ENCODE data around the gene ANKRD11.

ANKRD11 gene

GRCh38 chr16:89380681-89381080 is 109.7 kb downstream of the ANKRD11 start:
- TF ChIP-seq CTCF (IDR thresholded peaks at IDR 0.05; ENCODE audit: control extremely low read depth, extremely low read depth, low read depth, missing control alignments), result no peak
- CTCF ChIA-PET, result no interaction called here

GRCh38 chr16:89378947-89379771 is 111.2 kb downstream of the ANKRD11 start:
- no peak for DNase-seq (ENCODE audit: extremely low spot score)
- CTCF ChIA-PET, result interaction anchor here (0.8 to 1.6 kb wide), 6 partner anchors 8 to 42 kb away, joined by 3 to 4 read pairs (median 3); no protein-coding TSS in a partner anchor

More at GRCh38 chr16:89380681-89381080, 109.7 kb downstream of the ANKRD11 start:
- DNase-seq (ENCODE audit: extremely low spot score), result no peak
- POLR2A ChIA-PET, result no interaction called here

GRCh38 chr16:89377453-89377848 is 112.9 kb downstream of the ANKRD11 start:
- ChIA-PET POLR2A (no interaction called here), CTCF (interaction anchor here (1.3 kb wide), 1 partner anchor 16 kb away, joined by 3 read pairs; no protein-coding TSS in a partner anchor)
- no peak for DNase-seq (ENCODE audit: extremely low spot score)
- no peak for TF ChIP-seq CTCF (IDR thresholded peaks at IDR 0.05; ENCODE audit: control extremely low read depth, extremely low read depth, low read depth, missing control alignments)

More at GRCh38 chr16:89378947-89379771, 111.2 kb downstream of the ANKRD11 start:
- POLR2A ChIA-PET, result no interaction called here
- TF ChIP-seq CTCF (IDR thresholded peaks at IDR 0.05; ENCODE audit: control extremely low read depth, extremely low read depth, low read depth, missing control alignments), result no peak

GRCh38 chr16:89376812-89377452 is 113.4 kb downstream of the ANKRD11 start:
- TF ChIP-seq CTCF (IDR thresholded peaks at IDR 0.05; ENCODE audit: control extremely low read depth, extremely low read depth, low read depth, missing control alignments), result no peak
- DNase-seq (ENCODE audit: extremely low spot score), result no peak
- POLR2A ChIA-PET, result interaction anchor here (0.7 to 0.8 kb wide), 2 partner anchors 46 to 100 kb away, joined by 3 read pairs; no protein-coding TSS in a partner anchor
- CTCF ChIA-PET, result interaction anchor here (1.3 to 1.4 kb wide), 2 partner anchors 16 to 17 kb away, joined by 3 read pairs; no protein-coding TSS in a partner anchor

- no peak for DNase-seq (ENCODE audit: extremely low spot score)
- POLR2A ChIA-PET, result no interaction called here
- TF ChIP-seq CTCF (IDR thresholded peaks at IDR 0.05; ENCODE audit: control extremely low read depth, extremely low read depth, low read depth, missing control alignments), result no peak
- CTCF ChIA-PET, result interaction anchor here (1.4 to 1.8 kb wide), 2 partner anchors 14 to 18 kb away, joined by 3 to 8 read pairs; no protein-coding TSS in a partner anchor
Measured at GRCh38 chr16:89375686-89376085, 114.7 kb downstream of the ANKRD11 start.

- DNase-seq (ENCODE audit: extremely low spot score), result no peak
- ChIA-PET POLR2A (no interaction called here), CTCF (interaction anchor here (0.7 to 1.8 kb wide), 5 partner anchors 9 to 52 kb away, joined by 3 to 8 read pairs (median 4); no protein-coding TSS in a partner anchor)
- no peak for TF ChIP-seq CTCF (IDR thresholded peaks at IDR 0.05; ENCODE audit: control extremely low read depth, extremely low read depth, low read depth, missing control alignments)
Measured at GRCh38 chr16:89375021-89375420, 115.3 kb downstream of the ANKRD11 start.
